GM10266 (cell line): ENCODE data around the gene DPPA3.

Experiments
- DNase-seq: peaks from one replicate; pipeline ENCODE4 v3.0.0; 2012; ENCODE audit errors: extremely low spot score
- TF ChIP-seq, protein P1 (sequence below): IDR thresholded peaks from 2 replicates; pipeline ENCODE4 v1.5.1; 2012; ENCODE audit warnings: mild to moderate bottlenecking, low read depth; ENCODE audit not compliant: control insufficient read depth, insufficient read depth; ENCODE audit errors: missing control alignments

DPPA3 gene

DNA sequence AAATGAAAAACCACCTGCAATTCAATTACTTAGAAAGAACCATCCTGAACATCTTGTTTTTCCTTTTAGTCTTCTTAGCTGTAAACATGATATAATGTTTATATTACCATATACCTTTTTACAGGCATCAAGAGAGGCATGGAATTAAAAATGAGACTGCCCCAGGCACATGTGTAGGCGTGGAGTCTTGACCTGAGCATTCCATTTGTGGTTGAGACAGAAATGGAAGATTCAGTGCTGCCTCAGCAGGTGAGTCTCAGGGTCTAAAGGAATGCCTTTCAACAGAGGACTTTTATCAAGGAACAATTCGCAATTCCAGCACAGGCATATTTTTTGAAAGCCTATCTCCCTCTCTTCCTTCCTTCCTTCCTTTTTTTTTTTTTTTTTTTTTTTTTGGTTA is 45.8 kb downstream of the DPPA3 start:
- DNase-seq: no peak
- TF ChIP-seq, protein P1, sequence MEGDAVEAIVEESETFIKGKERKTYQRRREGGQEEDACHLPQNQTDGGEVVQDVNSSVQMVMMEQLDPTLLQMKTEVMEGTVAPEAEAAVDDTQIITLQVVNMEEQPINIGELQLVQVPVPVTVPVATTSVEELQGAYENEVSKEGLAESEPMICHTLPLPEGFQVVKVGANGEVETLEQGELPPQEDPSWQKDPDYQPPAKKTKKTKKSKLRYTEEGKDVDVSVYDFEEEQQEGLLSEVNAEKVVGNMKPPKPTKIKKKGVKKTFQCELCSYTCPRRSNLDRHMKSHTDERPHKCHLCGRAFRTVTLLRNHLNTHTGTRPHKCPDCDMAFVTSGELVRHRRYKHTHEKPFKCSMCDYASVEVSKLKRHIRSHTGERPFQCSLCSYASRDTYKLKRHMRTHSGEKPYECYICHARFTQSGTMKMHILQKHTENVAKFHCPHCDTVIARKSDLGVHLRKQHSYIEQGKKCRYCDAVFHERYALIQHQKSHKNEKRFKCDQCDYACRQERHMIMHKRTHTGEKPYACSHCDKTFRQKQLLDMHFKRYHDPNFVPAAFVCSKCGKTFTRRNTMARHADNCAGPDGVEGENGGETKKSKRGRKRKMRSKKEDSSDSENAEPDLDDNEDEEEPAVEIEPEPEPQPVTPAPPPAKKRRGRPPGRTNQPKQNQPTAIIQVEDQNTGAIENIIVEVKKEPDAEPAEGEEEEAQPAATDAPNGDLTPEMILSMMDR: no peak

DNA sequence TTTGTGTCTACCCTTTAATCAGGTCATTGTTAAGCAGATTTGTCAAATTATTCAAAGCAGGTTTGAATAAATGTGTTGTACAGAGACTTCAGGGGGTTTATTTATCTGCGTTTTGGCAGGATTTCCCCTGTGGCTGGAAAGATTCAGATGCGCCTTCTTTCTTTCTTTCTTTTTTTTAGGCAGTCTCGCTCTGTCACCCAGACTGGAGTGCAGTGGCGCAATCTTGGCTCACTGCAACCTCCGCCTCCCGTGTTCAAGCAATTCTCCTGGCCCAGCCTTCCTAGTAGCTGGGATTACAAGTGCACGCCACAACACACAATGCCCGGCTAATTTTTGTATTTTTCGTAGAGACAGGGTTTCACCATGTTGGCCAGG is 47.5 kb downstream of the DPPA3 start:
- TF ChIP-seq, protein P1: no peak
- no peak for DNase-seq
